DOHH2 (cell line): ENCODE results near the gene GCNT2.

Experiments used
- EZH2phosphoT487 ChIP-seq: fragments of 200-600 bp; sonication (generic); IDR thresholded peaks from 2 replicates; pipeline ENCODE4 v1.6.1; 2017; ENCODE audit warnings: borderline replicate concordance, mild to moderate bottlenecking, antibody characterized with exemption, low read length, moderate library complexity, mixed read lengths
- TF ChIP-seq, protein P1 (sequence below): fragments of 200-600 bp; sonication (generic); IDR thresholded peaks from one replicate; pipeline ENCODE4 v1.5.1; 2014; ENCODE audit warnings: antibody characterized with exemption, mild to moderate bottlenecking, low read depth, low read length; ENCODE audit not compliant: poor library complexity, severe bottlenecking

- TF ChIP-seq, protein P1, sequence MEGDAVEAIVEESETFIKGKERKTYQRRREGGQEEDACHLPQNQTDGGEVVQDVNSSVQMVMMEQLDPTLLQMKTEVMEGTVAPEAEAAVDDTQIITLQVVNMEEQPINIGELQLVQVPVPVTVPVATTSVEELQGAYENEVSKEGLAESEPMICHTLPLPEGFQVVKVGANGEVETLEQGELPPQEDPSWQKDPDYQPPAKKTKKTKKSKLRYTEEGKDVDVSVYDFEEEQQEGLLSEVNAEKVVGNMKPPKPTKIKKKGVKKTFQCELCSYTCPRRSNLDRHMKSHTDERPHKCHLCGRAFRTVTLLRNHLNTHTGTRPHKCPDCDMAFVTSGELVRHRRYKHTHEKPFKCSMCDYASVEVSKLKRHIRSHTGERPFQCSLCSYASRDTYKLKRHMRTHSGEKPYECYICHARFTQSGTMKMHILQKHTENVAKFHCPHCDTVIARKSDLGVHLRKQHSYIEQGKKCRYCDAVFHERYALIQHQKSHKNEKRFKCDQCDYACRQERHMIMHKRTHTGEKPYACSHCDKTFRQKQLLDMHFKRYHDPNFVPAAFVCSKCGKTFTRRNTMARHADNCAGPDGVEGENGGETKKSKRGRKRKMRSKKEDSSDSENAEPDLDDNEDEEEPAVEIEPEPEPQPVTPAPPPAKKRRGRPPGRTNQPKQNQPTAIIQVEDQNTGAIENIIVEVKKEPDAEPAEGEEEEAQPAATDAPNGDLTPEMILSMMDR: no peak
- TF ChIP-seq EZH2phosphoT487: no peak
Observed at GRCh38 chr6:10610289-10610688, 89.1 kb downstream of the GCNT2 start.
